HG03103 (cell line): ENCODE measurements around the gene HMGN1.

Source experiments
- ATAC-seq: cut with Tn5 transposase; IDR thresholded peaks from one replicate; pipeline ENCODE4 v1.9.1; 2021; ENCODE audit warnings: low read depth; ENCODE audit not compliant: unreplicated experiment

Gene HMGN1

DNA sequence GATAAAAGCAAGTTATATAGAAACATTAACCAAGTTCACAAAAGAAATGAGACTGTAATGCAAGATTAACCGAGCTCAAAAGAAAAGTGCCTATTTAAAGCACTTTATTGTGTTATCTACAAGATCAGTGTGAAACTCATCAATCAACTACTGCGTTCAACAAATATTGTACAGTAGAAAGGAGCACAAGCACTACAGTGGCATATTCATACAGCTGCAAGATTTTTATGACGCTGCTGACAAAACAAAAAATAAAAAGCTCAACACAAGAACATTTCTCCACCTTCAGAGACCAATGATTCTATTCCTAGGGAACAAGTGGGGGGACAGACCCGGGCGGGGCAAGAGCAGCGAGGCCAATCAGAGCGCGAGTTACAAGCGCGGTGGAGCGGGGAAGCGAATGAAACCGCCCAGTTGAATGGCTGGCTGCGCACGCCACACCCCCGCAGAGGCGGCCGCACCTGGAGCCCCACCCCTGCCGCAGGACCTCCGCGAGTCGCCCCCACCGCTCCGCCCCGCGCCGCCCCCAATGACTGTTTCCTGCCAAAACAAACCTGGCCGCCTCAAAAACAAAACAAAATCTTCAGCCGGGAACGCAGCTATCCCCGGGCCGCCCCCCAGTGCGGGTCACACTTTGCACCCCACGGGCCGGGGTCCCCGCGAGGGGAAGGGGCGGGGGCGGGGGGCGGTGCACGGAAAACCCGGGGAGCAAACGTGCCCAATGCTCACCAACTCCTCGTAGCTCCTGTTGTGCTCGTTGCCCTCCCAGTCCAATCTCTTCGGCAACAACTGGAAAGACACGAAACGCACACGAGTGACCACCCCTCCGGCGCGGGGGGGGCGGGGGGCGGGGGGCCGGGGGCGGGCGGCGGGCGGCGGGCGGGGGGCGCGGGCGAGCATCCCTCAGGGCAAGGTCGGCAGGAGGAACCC lies 36.5 kb downstream of the HMGN1 start:
- peak; percentile 69 for ATAC-seq

DNA sequence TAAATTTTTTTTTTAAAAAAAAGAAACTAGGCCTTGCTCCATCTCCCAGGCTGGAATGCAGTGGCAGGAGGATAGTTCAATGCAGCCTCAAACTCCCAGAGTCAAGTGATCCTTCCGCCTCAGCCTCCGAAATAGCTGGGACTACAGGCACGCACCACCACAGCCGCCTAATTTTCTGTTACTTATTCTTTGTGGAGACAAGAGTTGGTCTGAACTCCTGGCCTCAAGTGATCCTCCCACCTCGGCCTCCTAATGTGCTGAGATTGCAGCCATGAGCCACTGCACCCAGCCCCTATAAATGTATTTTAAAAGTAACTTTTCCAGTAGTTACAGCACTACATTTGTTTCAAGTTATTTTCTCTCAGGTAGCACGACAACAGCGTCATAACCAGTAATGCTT lies 37.7 kb downstream of the HMGN1 start:
- ATAC-seq: no peak

- no peak for ATAC-seq
Measured at GRCh38 chr21:39307466-39307865, 41.4 kb downstream of the HMGN1 start.

- no peak for ATAC-seq
Measured at GRCh38 chr21:39300587-39300986, 48.3 kb downstream of the HMGN1 start.

DNA sequence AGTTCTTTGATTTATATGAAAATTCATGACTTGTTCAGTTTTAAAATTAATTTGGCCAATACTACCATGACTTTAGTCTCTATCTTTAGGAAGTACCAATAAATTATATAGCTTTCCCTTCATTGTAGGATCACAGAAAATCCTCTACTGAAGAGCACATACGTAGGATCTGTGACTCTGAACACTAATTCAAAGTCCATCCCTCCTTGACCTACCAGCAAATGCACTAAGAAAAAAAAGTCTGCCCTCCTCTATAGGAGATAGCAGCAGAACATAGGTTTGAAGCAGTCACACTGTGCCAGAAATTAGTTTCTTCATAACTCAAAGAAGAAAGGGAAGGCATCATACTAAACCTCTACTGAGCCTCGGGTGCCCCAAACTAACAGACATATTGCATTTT lies 52.0 kb downstream of the HMGN1 start:
- no peak for ATAC-seq
